K562 (cell line): Measurements from ENCODE around the gene NRXN3. TPM values are rescaled to one million over a fixed set of nuclear protein-coding genes. Genes with fewer than 3 reads are reported as not detected.

ENCODE experiments used
- ATAC-seq: fragments of 200-7000 bp; cut with Tn5 transposase; 3 replicates; pipeline ENCODE4 v1.9.1; 2020; ENCODE audit warnings: moderate library complexity
- BruUV-seq: library from RNA; stranded (reverse); fragments of 400-500 nt; replicated peaks from 2 replicates; lab custom pipeline; 2021; lab: Mats Ljungman, UMichigan
- CTCF ChIA-PET: fragments of 300-600 bp; formaldehyde crosslinking; extraction: SDS; loops from one replicate; lab custom pipeline; 2021; ENCODE audit warnings: low intra/inter-chr PET ratio; lab: Yijun Ruan, JAX
- POLR2A ChIA-PET: fragments of 300-600, 350-650 bp; sonication (Branson Sonifier 250); formaldehyde crosslinking; extraction: SDS; loops from one replicate; lab custom pipeline; 2021; ENCODE audit warnings: antibody characterized with exemption, inconsistent platforms; lab: Yijun Ruan, JAX
- DNase-seq, 4 experiments: peaks; one replicate each; pipeline versions ENCODE4 v3.0.0 to v3.0.0-alpha.2; 2011 to 2018; ENCODE audit warnings: low spot score in 3 of 4, mixed read lengths in 3 of 4; ENCODE audit errors: extremely low read depth in 1 of 4
- FAIRE-seq: peaks from 2 replicates; lab custom pipeline; 2011; peaks lifted over from hg19 to GRCh38; lab: Jason Lieb, UNC
- H2AFZ ChIP-seq: 2 replicates; pipeline ENCODE4 v1.6.0; 2011; ENCODE audit warnings: low read depth, low read length, control low read depth, inconsistent platforms
- H3K27ac ChIP-seq: fragments of 200-600 bp; 3 replicates; pipeline ENCODE4 v1.8.0; 2011; ENCODE audit warnings: low read depth, mild to moderate bottlenecking, control low read depth, inconsistent platforms, low read length, moderate library complexity, mixed read lengths; ENCODE audit errors: extremely low read depth
- H3K27me3 ChIP-seq, 2 experiments: fragments of 300-600 bp in 1 of 2; 2 replicates in 1 of 2; 3 replicates in 1 of 2; pipeline versions ENCODE4 v1.6.0 to v1.8.0; 2011; ENCODE audit warnings: inconsistent platforms in 2 of 2, low read length in 2 of 2, mild to moderate bottlenecking in 1 of 2, mixed read lengths in 1 of 2, moderate library complexity in 1 of 2; ENCODE audit not compliant: control insufficient read depth in 2 of 2, insufficient read depth in 2 of 2
- H3K36me3 ChIP-seq: fragments of 300-600 bp; 3 replicates; pipeline ENCODE4 v1.8.0; 2011; ENCODE audit warnings: mild to moderate bottlenecking, low read length, inconsistent platforms; ENCODE audit not compliant: control insufficient read depth, insufficient read depth
- H3K4me1 ChIP-seq, 2 experiments: fragments of 200-600 bp in 1 of 2; replicated peaks in 1 of 2; 2 replicates in 1 of 2; 3 replicates in 1 of 2; pipeline versions ENCODE4 v1.5.1 to v1.8.0; 2011; ENCODE audit warnings: inconsistent platforms in 2 of 2, low read length in 2 of 2, mild to moderate bottlenecking in 1 of 2, mixed read lengths in 1 of 2, moderate library complexity in 1 of 2; ENCODE audit not compliant: control insufficient read depth in 2 of 2, insufficient read depth in 2 of 2
- H3K4me2 ChIP-seq: 2 replicates; pipeline ENCODE4 v1.6.1; 2011; ENCODE audit warnings: low read length, control low read depth, inconsistent platforms, mixed read lengths; ENCODE audit not compliant: insufficient read depth
- H3K4me3 ChIP-seq: fragments of 200-600 bp; sonication (generic), shearing (Covaris generic); 2 replicates; pipeline ENCODE4 v1.5.1; 2016; ENCODE audit warnings: control low read depth, inconsistent platforms
- H3K79me2 ChIP-seq: fragments of 200-600 bp; 3 replicates; pipeline ENCODE4 v1.8.0; 2011; ENCODE audit warnings: low read length, inconsistent platforms; ENCODE audit not compliant: control insufficient read depth, insufficient read depth
- H3K9ac ChIP-seq, 2 experiments: 2 replicates each; pipeline versions ENCODE4 v1.6.0 to v1.6.1; 2011; ENCODE audit warnings: low read depth in 2 of 2, low read length in 2 of 2, control low read depth in 1 of 2, inconsistent platforms in 1 of 2, mild to moderate bottlenecking in 1 of 2, mixed read lengths in 1 of 2; ENCODE audit not compliant: insufficient read depth in 1 of 2
- H3K9me1 ChIP-seq: one replicate; pipeline ENCODE4 v1.6.0; 2011; ENCODE audit warnings: inconsistent platforms, mild to moderate bottlenecking, low read length, moderate library complexity; ENCODE audit not compliant: control insufficient read depth, insufficient read depth
- H3K9me3 ChIP-seq: replicated peaks from 2 replicates; pipeline ENCODE4 v1.5.1; 2011; ENCODE audit warnings: low read depth, low read length, inconsistent platforms; ENCODE audit not compliant: control insufficient read depth, insufficient read depth
- H4K20me1 ChIP-seq: replicated peaks from 2 replicates; pipeline ENCODE4 v1.6.1; 2011; ENCODE audit warnings: low read length, inconsistent platforms, mixed read lengths; ENCODE audit not compliant: control insufficient read depth, insufficient read depth
- HDGF ChIP-seq: fragments of 450-650 bp; IDR thresholded peaks from 2 replicates; pipeline ENCODE4 v1.6.1; 2016
- RAD21 ChIP-seq, 2 experiments: fragments of 250-450 bp in 1 of 2; fragments of 450-650 bp in 1 of 2; sonication (Bioruptor Pico) in 1 of 2; formaldehyde crosslinking in 1 of 2; IDR thresholded peaks in 1 of 2; conservative IDR thresholded peaks in 1 of 2; 2 replicates each; pipeline versions ENCODE4 v1.4.0 to v1.8.0; 2020 to 2022; ENCODE audit warnings: mild to moderate bottlenecking in 2 of 2, moderate library complexity in 1 of 2
- SREBF2 ChIP-seq: sonication (generic); formaldehyde crosslinking; IDR thresholded peaks from 2 replicates; pipeline ENCODE4 v1.4.0; 2020; ENCODE audit warnings: mild to moderate bottlenecking, missing genetic modification reagents
- TOE1 ChIP-seq, 2 experiments: fragments of 450-650 bp in 1 of 2; sonication (generic) in 1 of 2; formaldehyde crosslinking in 1 of 2; IDR thresholded peaks; 2 replicates each; pipeline versions ENCODE4 v1.7.1 to v1.8.0; 2016 to 2022; ENCODE audit warnings: borderline replicate concordance in 2 of 2, mild to moderate bottlenecking in 2 of 2, antibody characterized with exemption in 1 of 2, inconsistent platforms in 1 of 2, low read depth in 1 of 2, missing genetic modification reagents in 1 of 2, moderate library complexity in 1 of 2
- WGBS: fragments of 100-300 bp; shearing (Covaris generic); methylation state at CpG from one replicate; pipeline ENCODE4 v1.1.6; 2016; ENCODE audit warnings: low coverage, mixed read lengths; ENCODE audit not compliant: insufficient coverage; ENCODE audit errors: missing lambda C conversion rate; 5-methylcytosine and 5-hydroxymethylcytosine counted together
- in situ Hi-C: fragments of 300-500 bp; cut with MboI; formaldehyde crosslinking; loops from 4 replicates; pipeline ENCODE4 v1.15.0; 2018; ENCODE audit warnings: inconsistent platforms, mixed read lengths
- intact Hi-C: fragments of 100-400 bp; cut with micrococcal nuclease; formaldehyde crosslinking; loops from 2 replicates; pipeline ENCODE4 v1.14.2; 2022
- polyA plus RNA-seq, 8 experiments: library from polyadenylated mRNA; depleted of rRNA in 4 of 8; stranded (reverse) in 5 of 8; unstranded in 3 of 8; fragments of >200 nt; fragmentation: Nextera tagmentation in 2 of 8; fragmentation: Illumina TruSeq in 1 of 8; extraction: Ambion mirVana in 2 of 8; extraction: Trizol in 1 of 8; gene quantifications; 2 replicates each; pipeline versions ENCODE4 v1.2.1 to v1.2.3, GENCODE V29; 2011 to 2014; ENCODE audit warnings: inconsistent platforms in 1 of 8, missing spikeins in 1 of 8
- total RNA-seq, 7 experiments: library from RNA; depleted of rRNA in 6 of 7; stranded (reverse); fragments of >200 nt in 6 of 7; fragmentation: Illumina TruSeq in 2 of 7; extraction: Trizol in 2 of 7; gene quantifications; 2 replicates each; pipeline versions ENCODE4 v1.2.1 to v1.2.3, GENCODE V29; 2011 to 2021; ENCODE audit warnings: low replicate concordance in 1 of 7
- TF ChIP-seq, protein P1 (sequence below), 3 experiments: IDR thresholded peaks in 2 of 3; conservative IDR thresholded peaks in 1 of 3; 2 replicates each; pipeline ENCODE4 v1.5.1; 2011 to 2012; ENCODE audit warnings: low read length in 3 of 3, mild to moderate bottlenecking in 3 of 3, control low read depth in 2 of 3, improper control_type of control experiment in 1 of 3, inconsistent platforms in 1 of 3, low read depth in 1 of 3, mixed read lengths in 1 of 3, moderate library complexity in 1 of 3; ENCODE audit not compliant: insufficient read depth in 2 of 3
- TF ChIP-seq, protein P2 (sequence below): fragments of 150-350 bp; IDR thresholded peaks from 2 replicates; pipeline ENCODE4 v1.6.1; 2014; ENCODE audit warnings: low read depth, mild to moderate bottlenecking, low read length, borderline replicate concordance

The NRXN3 gene
- total and polyA plus RNA-seq, 9 of the 15 experiments (the other 6 are each of a cell fraction or from before 2014, with no cell fraction given), result 0.09 TPM; not detected in 8

DNA sequence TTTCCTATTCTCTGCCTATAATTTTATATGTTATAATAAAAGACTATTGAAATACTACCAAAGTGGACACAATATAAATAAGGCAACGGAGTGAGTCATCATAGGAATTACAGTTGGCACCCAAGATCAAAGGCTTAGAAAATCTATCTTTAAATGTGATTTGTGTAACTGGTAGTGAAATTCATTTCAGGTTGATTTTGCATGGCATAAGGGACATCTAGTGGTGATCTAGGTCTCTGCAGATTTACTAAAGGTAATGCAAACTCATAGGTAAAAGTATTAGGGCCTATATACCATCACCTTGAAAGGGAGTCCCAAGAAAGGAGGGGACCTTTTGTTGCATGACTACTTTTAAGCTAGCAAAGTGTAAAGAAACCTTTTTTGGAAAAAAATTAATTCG is 527.2 kb downstream of the NRXN3 start:
- Histone ChIP-seq H3K4me1 (no peaks in the 10 kb centered on the region), H3K27ac (no peak overlapping the region), H3K27me3 (no peaks in the 10 kb centered on the region), H3K4me3 (no peak overlapping the region), H4K20me1 (no peaks in the 10 kb centered on the region), H3K79me2 (no peaks in the 10 kb centered on the region), H2AFZ (no peak overlapping the region), H3K9ac (no peak overlapping the region), H3K9me1 (no peaks in the 10 kb centered on the region), H3K9me3 (no peaks in the 10 kb centered on the region), H3K4me2 (no peak overlapping the region), H3K36me3 (no peaks in the 10 kb centered on the region)
- DNase-seq (peak in 2 of 4 experiments; percentile 5 to 8), ATAC-seq (peak; percentile 54; the same call in 1 of the 3 replicates), FAIRE-seq (no peak)
- ChIA-PET POLR2A (no interaction called here), CTCF (no interaction called here)
- intact Hi-C loops, result loop anchor here (2.0 kb wide), 1 partner anchor 249 kb away; no protein-coding TSS in a partner anchor
- BruUV-seq, result no TSS peak
- in situ Hi-C loops, result no loop called here
- WGBS, result 0% methylated on average over 2 of the region's 2 CpGs
- TF ChIP-seq SREBF2 (CRISPR knock-in tag) (no peak), TOE1 (IDR thresholded peaks at IDR 0.05; ENCODE audit: borderline replicate concordance) (no peak), TOE1 (CRISPR knock-in tag; IDR thresholded peaks at IDR 0.05; ENCODE audit: borderline replicate concordance, low read depth) (no peak), HDGF (no peak), RAD21 (CRISPR knock-in tag; conservative IDR thresholded peaks at IDR 0.05 in 1 of 2, IDR thresholded peaks at IDR 0.05 in 1 of 2) (peak; percentile 59 to 75)
- TF ChIP-seq, protein P1, sequence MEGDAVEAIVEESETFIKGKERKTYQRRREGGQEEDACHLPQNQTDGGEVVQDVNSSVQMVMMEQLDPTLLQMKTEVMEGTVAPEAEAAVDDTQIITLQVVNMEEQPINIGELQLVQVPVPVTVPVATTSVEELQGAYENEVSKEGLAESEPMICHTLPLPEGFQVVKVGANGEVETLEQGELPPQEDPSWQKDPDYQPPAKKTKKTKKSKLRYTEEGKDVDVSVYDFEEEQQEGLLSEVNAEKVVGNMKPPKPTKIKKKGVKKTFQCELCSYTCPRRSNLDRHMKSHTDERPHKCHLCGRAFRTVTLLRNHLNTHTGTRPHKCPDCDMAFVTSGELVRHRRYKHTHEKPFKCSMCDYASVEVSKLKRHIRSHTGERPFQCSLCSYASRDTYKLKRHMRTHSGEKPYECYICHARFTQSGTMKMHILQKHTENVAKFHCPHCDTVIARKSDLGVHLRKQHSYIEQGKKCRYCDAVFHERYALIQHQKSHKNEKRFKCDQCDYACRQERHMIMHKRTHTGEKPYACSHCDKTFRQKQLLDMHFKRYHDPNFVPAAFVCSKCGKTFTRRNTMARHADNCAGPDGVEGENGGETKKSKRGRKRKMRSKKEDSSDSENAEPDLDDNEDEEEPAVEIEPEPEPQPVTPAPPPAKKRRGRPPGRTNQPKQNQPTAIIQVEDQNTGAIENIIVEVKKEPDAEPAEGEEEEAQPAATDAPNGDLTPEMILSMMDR (IDR thresholded peaks at IDR 0.05 in 2 of 3, conservative IDR thresholded peaks at IDR 0.05 in 1 of 3; ENCODE audit: insufficient read depth in 2 of 3, low read depth in 1 of 3, low read length in 3 of 3), result peak in 2 of 3 experiments; percentile 23 to 53; a peak in 2 of 6 replicates
- TF ChIP-seq, protein P2, sequence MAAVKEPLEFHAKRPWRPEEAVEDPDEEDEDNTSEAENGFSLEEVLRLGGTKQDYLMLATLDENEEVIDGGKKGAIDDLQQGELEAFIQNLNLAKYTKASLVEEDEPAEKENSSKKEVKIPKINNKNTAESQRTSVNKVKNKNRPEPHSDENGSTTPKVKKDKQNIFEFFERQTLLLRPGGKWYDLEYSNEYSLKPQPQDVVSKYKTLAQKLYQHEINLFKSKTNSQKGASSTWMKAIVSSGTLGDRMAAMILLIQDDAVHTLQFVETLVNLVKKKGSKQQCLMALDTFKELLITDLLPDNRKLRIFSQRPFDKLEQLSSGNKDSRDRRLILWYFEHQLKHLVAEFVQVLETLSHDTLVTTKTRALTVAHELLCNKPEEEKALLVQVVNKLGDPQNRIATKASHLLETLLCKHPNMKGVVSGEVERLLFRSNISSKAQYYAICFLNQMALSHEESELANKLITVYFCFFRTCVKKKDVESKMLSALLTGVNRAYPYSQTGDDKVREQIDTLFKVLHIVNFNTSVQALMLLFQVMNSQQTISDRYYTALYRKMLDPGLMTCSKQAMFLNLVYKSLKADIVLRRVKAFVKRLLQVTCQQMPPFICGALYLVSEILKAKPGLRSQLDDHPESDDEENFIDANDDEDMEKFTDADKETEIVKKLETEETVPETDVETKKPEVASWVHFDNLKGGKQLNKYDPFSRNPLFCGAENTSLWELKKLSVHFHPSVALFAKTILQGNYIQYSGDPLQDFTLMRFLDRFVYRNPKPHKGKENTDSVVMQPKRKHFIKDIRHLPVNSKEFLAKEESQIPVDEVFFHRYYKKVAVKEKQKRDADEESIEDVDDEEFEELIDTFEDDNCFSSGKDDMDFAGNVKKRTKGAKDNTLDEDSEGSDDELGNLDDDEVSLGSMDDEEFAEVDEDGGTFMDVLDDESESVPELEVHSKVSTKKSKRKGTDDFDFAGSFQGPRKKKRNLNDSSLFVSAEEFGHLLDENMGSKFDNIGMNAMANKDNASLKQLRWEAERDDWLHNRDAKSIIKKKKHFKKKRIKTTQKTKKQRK, result no peak
